ENCODE data around the gene FCGR1A. TPM values are rescaled to one million over a fixed set of nuclear protein-coding genes. Genes with fewer than 3 reads are reported as not detected.
"Not testable (repeated sequence)": the region's sequence is repeated elsewhere in the genome, so short reads cannot be mapped to it uniquely, and the experiment has no call there.

FCGR1A gene
- total and polyA plus RNA-seq, 9 of the 15 experiments (the other 6 are each of a cell fraction or from before 2014, with no cell fraction given), result 0.10 to 0.29 (median 0.17) TPM; not detected in 3

DNA sequence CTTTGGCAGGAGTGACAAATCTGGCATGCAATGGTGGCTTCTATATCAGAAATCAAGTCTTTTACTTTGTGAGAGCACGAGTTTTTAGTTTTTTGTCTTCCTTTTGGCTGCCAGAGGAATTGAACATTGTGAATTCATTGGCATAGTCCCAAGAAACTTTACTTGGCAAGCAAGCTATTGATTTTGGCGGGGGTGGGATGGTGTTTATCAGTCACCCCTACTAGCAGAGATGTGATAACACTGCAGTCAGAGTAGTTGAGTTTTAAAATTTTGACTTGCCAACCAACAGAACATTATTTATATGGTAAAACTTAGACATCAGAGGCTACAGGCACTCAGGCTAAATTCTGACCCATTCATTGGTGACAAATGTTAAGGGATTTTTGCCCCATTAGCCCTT lies 31.9 kb upstream of the FCGR1A start:
- peak; percentile 22; the same call in 1 of the 2 replicates for TF ChIP-seq EGR1 (conservative IDR thresholded peaks at IDR 0.05)
- H3K9me3 ChIP-seq (replicated peaks; ENCODE audit: control insufficient read depth, insufficient read depth, low read depth, low read length); H4K20me1 ChIP-seq (replicated peaks; ENCODE audit: control insufficient read depth, insufficient read depth, low read length); intact Hi-C loops (cut with micrococcal nuclease); BruUV-seq (replicated peaks); CTCF ChIA-PET (ENCODE audit: low intra/inter-chr PET ratio); ATAC-seq; POLR2A ChIA-PET; H3K9ac ChIP-seq (ENCODE audit: insufficient read depth in 1 of 2, low read depth in 2 of 2, low read length in 2 of 2); H3K4me1 ChIP-seq (replicated peaks in 1 of 2; ENCODE audit: control insufficient read depth in 2 of 2, insufficient read depth in 2 of 2, low read length in 2 of 2); H2AFZ ChIP-seq (ENCODE audit: low read depth, low read length); H3K9me1 ChIP-seq (ENCODE audit: control insufficient read depth, insufficient read depth, low read length); in situ Hi-C loops (cut with MboI); H3K27me3 ChIP-seq (ENCODE audit: control insufficient read depth in 2 of 2, insufficient read depth in 2 of 2, low read length in 2 of 2); H3K4me2 ChIP-seq (ENCODE audit: insufficient read depth, low read length); DNase-seq (ENCODE audit: extremely low read depth in 1 of 4, low spot score in 3 of 4); H3K27ac ChIP-seq (ENCODE audit: extremely low read depth, low read depth, low read length); H3K4me3 ChIP-seq; H3K36me3 ChIP-seq (ENCODE audit: control insufficient read depth, insufficient read depth, low read length); H3K79me2 ChIP-seq (ENCODE audit: control insufficient read depth, insufficient read depth, low read length): not testable (repeated sequence)
- 0% methylated on average over 1 of the region's 2 CpGs for WGBS (ENCODE audit: insufficient coverage, low coverage, missing lambda C conversion rate)
- FAIRE-seq, result peak; percentile 26

DNA sequence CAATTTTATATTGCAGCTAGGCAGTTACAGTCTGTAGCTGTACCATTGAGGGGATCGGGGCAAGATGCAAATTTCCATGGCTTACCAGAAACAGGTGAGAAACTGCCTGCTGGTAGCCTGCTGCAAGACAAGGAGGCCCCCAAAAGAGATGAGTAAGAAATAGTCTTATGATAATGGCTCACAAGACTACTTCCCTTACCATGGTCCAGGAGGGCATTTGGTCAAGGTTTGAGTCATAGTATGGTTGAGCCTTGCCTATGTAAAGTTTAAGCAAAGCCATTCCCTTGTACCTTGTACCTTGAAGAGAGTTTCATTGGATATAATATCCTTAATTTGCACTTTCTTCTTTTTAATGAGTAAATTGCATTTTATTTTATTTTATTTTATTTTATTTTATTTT lies 30.3 kb upstream of the FCGR1A start:
- 80% methylated on average over 1 of the region's 1 CpG for WGBS (ENCODE audit: insufficient coverage, low coverage, missing lambda C conversion rate)
- CTCF ChIA-PET (ENCODE audit: low intra/inter-chr PET ratio); H3K79me2 ChIP-seq (ENCODE audit: control insufficient read depth, insufficient read depth, low read length); H2AFZ ChIP-seq (ENCODE audit: low read depth, low read length); H3K9ac ChIP-seq (ENCODE audit: insufficient read depth in 1 of 2, low read depth in 2 of 2, low read length in 2 of 2); H3K4me1 ChIP-seq (replicated peaks in 1 of 2; ENCODE audit: control insufficient read depth in 2 of 2, insufficient read depth in 2 of 2, low read length in 2 of 2); FAIRE-seq; BruUV-seq (replicated peaks); H4K20me1 ChIP-seq (replicated peaks; ENCODE audit: control insufficient read depth, insufficient read depth, low read length); H3K27ac ChIP-seq (ENCODE audit: extremely low read depth, low read depth, low read length); ATAC-seq; DNase-seq (ENCODE audit: extremely low read depth in 1 of 4, low spot score in 3 of 4); POLR2A ChIA-PET; H3K9me1 ChIP-seq (ENCODE audit: control insufficient read depth, insufficient read depth, low read length); H3K4me2 ChIP-seq (ENCODE audit: insufficient read depth, low read length); in situ Hi-C loops (cut with MboI); intact Hi-C loops (cut with micrococcal nuclease); H3K9me3 ChIP-seq (replicated peaks; ENCODE audit: control insufficient read depth, insufficient read depth, low read depth, low read length); H3K4me3 ChIP-seq; H3K36me3 ChIP-seq (ENCODE audit: control insufficient read depth, insufficient read depth, low read length); H3K27me3 ChIP-seq (ENCODE audit: control insufficient read depth in 2 of 2, insufficient read depth in 2 of 2, low read length in 2 of 2): not testable (repeated sequence)

- H3K4me3 ChIP-seq; FAIRE-seq; DNase-seq (ENCODE audit: extremely low read depth in 1 of 4, low spot score in 3 of 4); H3K9ac ChIP-seq (ENCODE audit: insufficient read depth in 1 of 2, low read depth in 2 of 2, low read length in 2 of 2); H3K27ac ChIP-seq (ENCODE audit: extremely low read depth, low read depth, low read length); intact Hi-C loops (cut with micrococcal nuclease); ATAC-seq; H3K4me2 ChIP-seq (ENCODE audit: insufficient read depth, low read length); H3K36me3 ChIP-seq (ENCODE audit: control insufficient read depth, insufficient read depth, low read length); H2AFZ ChIP-seq (ENCODE audit: low read depth, low read length); H3K27me3 ChIP-seq (ENCODE audit: control insufficient read depth in 2 of 2, insufficient read depth in 2 of 2, low read length in 2 of 2); H3K9me3 ChIP-seq (replicated peaks; ENCODE audit: control insufficient read depth, insufficient read depth, low read depth, low read length); BruUV-seq (replicated peaks); H3K9me1 ChIP-seq (ENCODE audit: control insufficient read depth, insufficient read depth, low read length); CTCF ChIA-PET (ENCODE audit: low intra/inter-chr PET ratio); in situ Hi-C loops (cut with MboI); H3K4me1 ChIP-seq (replicated peaks in 1 of 2; ENCODE audit: control insufficient read depth in 2 of 2, insufficient read depth in 2 of 2, low read length in 2 of 2); H3K79me2 ChIP-seq (ENCODE audit: control insufficient read depth, insufficient read depth, low read length); POLR2A ChIA-PET; H4K20me1 ChIP-seq (replicated peaks; ENCODE audit: control insufficient read depth, insufficient read depth, low read length): not testable (repeated sequence)
- WGBS (ENCODE audit: insufficient coverage, low coverage, missing lambda C conversion rate), result 0% methylated on average over 1 of the region's 2 CpGs
These were observed 29.0 kb upstream of the FCGR1A start for GRCh38 chr1:149753466-149753865.

GRCh38 chr1:149755294-149755693 lies 27.2 kb upstream of the FCGR1A start:
- ATAC-seq; H4K20me1 ChIP-seq (replicated peaks; ENCODE audit: control insufficient read depth, insufficient read depth, low read length); H3K9me1 ChIP-seq (ENCODE audit: control insufficient read depth, insufficient read depth, low read length); H3K79me2 ChIP-seq (ENCODE audit: control insufficient read depth, insufficient read depth, low read length); H3K4me3 ChIP-seq; BruUV-seq (replicated peaks); DNase-seq (ENCODE audit: extremely low read depth in 1 of 4, low spot score in 3 of 4); H2AFZ ChIP-seq (ENCODE audit: low read depth, low read length); POLR2A ChIA-PET; H3K36me3 ChIP-seq (ENCODE audit: control insufficient read depth, insufficient read depth, low read length); H3K9me3 ChIP-seq (replicated peaks; ENCODE audit: control insufficient read depth, insufficient read depth, low read depth, low read length); FAIRE-seq; H3K27me3 ChIP-seq (ENCODE audit: control insufficient read depth in 2 of 2, insufficient read depth in 2 of 2, low read length in 2 of 2); CTCF ChIA-PET (ENCODE audit: low intra/inter-chr PET ratio); in situ Hi-C loops (cut with MboI); H3K9ac ChIP-seq (ENCODE audit: insufficient read depth in 1 of 2, low read depth in 2 of 2, low read length in 2 of 2); H3K27ac ChIP-seq (ENCODE audit: extremely low read depth, low read depth, low read length); intact Hi-C loops (cut with micrococcal nuclease); H3K4me1 ChIP-seq (replicated peaks in 1 of 2; ENCODE audit: control insufficient read depth in 2 of 2, insufficient read depth in 2 of 2, low read length in 2 of 2); H3K4me2 ChIP-seq (ENCODE audit: insufficient read depth, low read length): not testable (repeated sequence)
- 10% methylated on average over 2 of the region's 2 CpGs for WGBS (ENCODE audit: insufficient coverage, low coverage, missing lambda C conversion rate)

Data from K562 (cell line).